Colon (tissue), 2 donors: ENCODE measurements around the gene ARHGEF6.

Experiments used
- FAIRE-seq: peaks from 2 replicates; lab custom pipeline; 2012; peaks lifted over from hg19 to GRCh38; lab: Jason Lieb, UNC
- donor health status: control.
- donor health status: control.

The ARHGEF6 gene

GRCh38 chrX:136691028-136691809, 89.5 kb downstream of the ARHGEF6 start:
- FAIRE-seq, result peak; percentile 14

GRCh38 chrX:136689436-136689835, 91.3 kb downstream of the ARHGEF6 start:
- FAIRE-seq, result no peak

- FAIRE-seq, result no peak
These were observed 93.3 kb downstream of the ARHGEF6 start for GRCh38 chrX:136687457-136687856.

GRCh38 chrX:136684120-136684519, 96.6 kb downstream of the ARHGEF6 start:
- FAIRE-seq, result no peak

- FAIRE-seq, result no peak
These were observed 101.2 kb downstream of the ARHGEF6 start for GRCh38 chrX:136679531-136679930.

GRCh38 chrX:136674270-136674985, 106.3 kb downstream of the ARHGEF6 start:
- peak; percentile 65 for FAIRE-seq

GRCh38 chrX:136671006-136671610, 109.6 kb downstream of the ARHGEF6 start:
- no peak for FAIRE-seq

GRCh38 chrX:136667446-136668168, 113.1 kb downstream of the ARHGEF6 start:
- FAIRE-seq, result no peak

GRCh38 chrX:136666088-136666487, 114.6 kb downstream of the ARHGEF6 start:
- FAIRE-seq, result no peak

GRCh38 chrX:136665258-136665900, 115.4 kb downstream of the ARHGEF6 start:
- FAIRE-seq, result peak; percentile 38

- FAIRE-seq, result no peak
These were observed 117.8 kb downstream of the ARHGEF6 start for GRCh38 chrX:136662976-136663375.

- peak; percentile 24 for FAIRE-seq
These were observed 118.6 kb downstream of the ARHGEF6 start for GRCh38 chrX:136662104-136662503.

- FAIRE-seq, result no peak
These were observed 119.8 kb downstream of the ARHGEF6 start for GRCh38 chrX:136660896-136661295.

- no peak for FAIRE-seq
These were observed 121.6 kb downstream of the ARHGEF6 start for GRCh38 chrX:136659174-136659573.

GRCh38 chrX:136658151-136658550, 122.6 kb downstream of the ARHGEF6 start:
- no peak for FAIRE-seq

- no peak for FAIRE-seq
These were observed 124.3 kb downstream of the ARHGEF6 start for GRCh38 chrX:136656361-136656964.

GRCh38 chrX:136652822-136653723, 127.7 kb downstream of the ARHGEF6 start:
- FAIRE-seq, result no peak

GRCh38 chrX:136650811-136651210, 129.9 kb downstream of the ARHGEF6 start:
- no peak for FAIRE-seq

- peak; percentile 36 for FAIRE-seq
These were observed 132.9 kb downstream of the ARHGEF6 start, which contains the start of gene CD40LG for GRCh38 chrX:136647677-136648360. CD40LG (plus strand) TSS chrX:136648158; CDS start chrX:136648249, 91 bp downstream.
